Measurements from ENCODE around the gene VAMP8. TPM values are rescaled to one million over a fixed set of nuclear protein-coding genes. Genes with fewer than 3 reads are reported as not detected.
A peak's percentile ranks its signal among the peaks of the same experiment; 100 is the strongest.

The VAMP8 gene
- polyA plus RNA-seq, 3 donors, result 260 to 761 (median 623) TPM

GRCh38 chr2:85611217-85611704, 33.9 kb downstream of the VAMP8 start:
- Histone ChIP-seq H3K9ac (ENCODE audit: insufficient read depth, low read length, poor library complexity, severe bottlenecking) (peak overlapping the region; percentile 89), H3K79me2 (ENCODE audit: insufficient read depth, low read length) (peaks cover 35% of the 10 kb centered on the region), H3K4me3 (replicated peaks in 1 of 3; ENCODE audit: low read depth in 2 of 3, low read length in 3 of 3) (peak overlapping the region; percentile 57 to 93 (median 86)), H2AFZ (ENCODE audit: insufficient read depth, low read depth, low read length, poor library complexity, severe bottlenecking) (peak overlapping the region; percentile 96), H3K4me1 (ENCODE audit: control insufficient read depth in 1 of 2, insufficient read depth in 2 of 2, low read length in 2 of 2) (peaks cover 24 to 34% of the 10 kb centered on the region in 2 donors), H4K20me1 (ENCODE audit: insufficient read depth, low read length) (peaks cover 45% of the 10 kb centered on the region), H3K27me3 (ENCODE audit: control insufficient read depth in 2 of 2, insufficient read depth in 2 of 2, low read length in 2 of 2) (no peaks in the 10 kb centered on the region), H3K9me3 (replicated peaks in 1 of 2; ENCODE audit: control insufficient read depth in 1 of 2, insufficient read depth in 1 of 2, low read length in 2 of 2) (no peaks in the 10 kb centered on the region), H3K36me3 (replicated peaks in 1 of 2; ENCODE audit: control insufficient read depth in 1 of 2, insufficient read depth in 2 of 2, low read length in 2 of 2) (peaks cover 21 to 32% of the 10 kb centered on the region in 2 donors), H3K27ac (ENCODE audit: low read depth in 1 of 2, low read length in 2 of 2) (peak overlapping the region in 1 of 2 donors; percentile 87), H3K4me2 (replicated peaks; ENCODE audit: extremely low read depth, low read length, poor library complexity, severe bottlenecking) (peak overlapping the region; percentile 95)
- peaks cover 24 to 36% of the 10 kb centered on the region in 2 donors for H3K36me3 Mint-ChIP-seq
- peak overlapping the region; percentile 97 to 100 for H3K4me3 Mint-ChIP-seq
- peaks cover 25% of the 10 kb centered on the region for H3K4me1 Mint-ChIP-seq
- peaks cover 0 to 1% (median 0%) of the 10 kb centered on the region in 3 donors for H3K27me3 Mint-ChIP-seq (ENCODE audit: low read depth in 3 of 3)
- intact Hi-C loops (cut with micrococcal nuclease), result loop anchor here (10.0 kb wide), 2 partner anchors 196 to 494 kb away; partner anchors contain the start of genes POLR1A (in 2 of the 2), PTCD3 (in 2 of the 2), CAPG (in 1 of the 2) and SH2D6 (in 1 of the 2)
- no peak for TF ChIP-seq CTCF (IDR thresholded peaks at IDR 0.05)
- no peak for DNase-seq
- H3K27ac Mint-ChIP-seq, result peak overlapping the region; percentile 31 to 94 (median 88)
- H3K9me3 Mint-ChIP-seq, result peaks cover 0 to 1% (median 0%) of the 10 kb centered on the region in 7 donors
- 14% methylated on average over 23 of the region's 24 CpGs for WGBS (ENCODE audit: insufficient coverage)

- no peaks in the 10 kb centered on the region for H3K9me3 ChIP-seq (replicated peaks in 1 of 2; ENCODE audit: control insufficient read depth in 1 of 2, insufficient read depth in 1 of 2, low read length in 2 of 2)
- peaks cover 0 to 1% (median 0%) of the 10 kb centered on the region in 7 donors for H3K9me3 Mint-ChIP-seq
- H3K27me3 ChIP-seq (ENCODE audit: control insufficient read depth in 2 of 2, insufficient read depth in 2 of 2, low read length in 2 of 2), result no peaks in the 10 kb centered on the region
- peak within 1 kb of the TSS; percentile 71 to 87 for H3K27ac ChIP-seq (ENCODE audit: low read depth in 1 of 2, low read length in 2 of 2)
- peaks cover 0 to 1% (median 0%) of the 10 kb centered on the region in 3 donors for H3K27me3 Mint-ChIP-seq (ENCODE audit: low read depth in 3 of 3)
- H3K4me1 ChIP-seq (ENCODE audit: control insufficient read depth in 1 of 2, insufficient read depth in 2 of 2, low read length in 2 of 2), result peaks cover 27 to 39% of the 10 kb centered on the region in 2 donors
- peaks cover 42% of the 10 kb centered on the region for H4K20me1 ChIP-seq (ENCODE audit: insufficient read depth, low read length)
- H3K4me1 Mint-ChIP-seq, result peaks cover 27% of the 10 kb centered on the region
- peak within 1 kb of the TSS; percentile 97 to 100 for H3K4me3 Mint-ChIP-seq
- peak within 1 kb of the TSS; percentile 82 to 94 (median 92) for H3K27ac Mint-ChIP-seq
- peak within 1 kb of the TSS; percentile 89 for H3K9ac ChIP-seq (ENCODE audit: insufficient read depth, low read length, poor library complexity, severe bottlenecking)
- peaks cover 23 to 32% of the 10 kb centered on the region in 2 donors for H3K36me3 Mint-ChIP-seq
- no peak for TF ChIP-seq CTCF (IDR thresholded peaks at IDR 0.05)
- WGBS (ENCODE audit: insufficient coverage), result 0% methylated on average over 52 of the region's 73 CpGs
- peaks cover 42% of the 10 kb centered on the region for H3K79me2 ChIP-seq (ENCODE audit: insufficient read depth, low read length)
- H2AFZ ChIP-seq (ENCODE audit: insufficient read depth, low read depth, low read length, poor library complexity, severe bottlenecking), result peak within 1 kb of the TSS; percentile 96
- H3K4me2 ChIP-seq (replicated peaks; ENCODE audit: extremely low read depth, low read length, poor library complexity, severe bottlenecking), result peak within 1 kb of the TSS; percentile 95
- peaks cover 21 to 26% of the 10 kb centered on the region in 2 donors for H3K36me3 ChIP-seq (replicated peaks in 1 of 2; ENCODE audit: control insufficient read depth in 1 of 2, insufficient read depth in 2 of 2, low read length in 2 of 2)
- H3K4me3 ChIP-seq (replicated peaks in 1 of 3; ENCODE audit: low read depth in 2 of 3, low read length in 3 of 3), result peak within 1 kb of the TSS; percentile 57 to 93 (median 86)
- intact Hi-C loops (cut with micrococcal nuclease), result loop anchor here (10.0 kb wide), 2 partner anchors 197 to 493 kb away; partner anchors contain the start of genes POLR1A (in 2 of the 2), PTCD3 (in 2 of the 2), CAPG (in 1 of the 2) and SH2D6 (in 1 of the 2)
- peak; percentile 77 to 79 (median 78) for DNase-seq
These were observed 34.6 kb downstream of the VAMP8 start, which contains the start of gene C2orf68 for GRCh38 chr2:85611705-85612587. Gene C2orf68, minus strand, starts transcription at chr2:85612066. Its CDS starts 82 bp downstream, at chr2:85611984.

All from CD14-positive monocyte (primary cell).